B cell (primary cell): ENCODE data around the gene ZDHHC24. TPM values are rescaled to one million over a fixed set of nuclear protein-coding genes. Genes with fewer than 3 reads are reported as not detected.

Experiments used
- ATAC-seq: fragments of 200-7000 bp; cut with Tn5 transposase; one replicate; pipeline ENCODE4 v1.10.0; 2021; ENCODE audit warnings: low read depth, mild to moderate bottlenecking, moderate number of reproducible peaks, moderate library complexity
- CTCF ChIA-PET: fragments of 350-600 bp; sonication (Branson Sonifier 250); formaldehyde crosslinking; loops from one replicate; lab custom pipeline; 2021; ENCODE audit warnings: antibody characterized with exemption, inconsistent platforms; lab: Charles Lee
- POLR2A ChIA-PET: fragments of 350-600 bp; sonication (Branson Sonifier 250); formaldehyde crosslinking; loops from one replicate; lab custom pipeline; 2021; ENCODE audit warnings: antibody characterized with exemption; lab: Charles Lee
- DNase-seq: peaks from one replicate; pipeline ENCODE4 v3.0.0; 2013
- H2AFZ ChIP-seq: 2 replicates; pipeline ENCODE4 v1.6.1; 2012; ENCODE audit warnings: mild to moderate bottlenecking, low read depth, low read length; ENCODE audit not compliant: insufficient read depth, poor library complexity, severe bottlenecking
- H3K27ac ChIP-seq, 2 donors: 1 replicate in 1 of 2; 2 replicates in 1 of 2; pipeline ENCODE4 v1.5.1; 2012 to 2013; ENCODE audit warnings: low read length in 2 of 2, mild to moderate bottlenecking in 2 of 2, moderate library complexity in 1 of 2
- H3K27me3 ChIP-seq, 4 experiments: fragments of 200-600 bp in 1 of 4; sonication (generic) in 1 of 4; replicated peaks in 1 of 4; 1 replicate in 2 of 4; 2 replicates in 2 of 4; pipeline versions ENCODE4 v1.6.1 to v1.7.0; 2013 to 2016; ENCODE audit warnings: low read length in 3 of 4, mild to moderate bottlenecking in 2 of 4, mixed read lengths in 1 of 4, moderate library complexity in 1 of 4; ENCODE audit not compliant: insufficient read depth in 4 of 4, control insufficient read depth in 3 of 4; ENCODE audit errors: control extremely low read depth in 1 of 4
- H3K36me3 ChIP-seq, 2 experiments: replicated peaks in 1 of 2; 1 replicate in 1 of 2; 2 replicates in 1 of 2; pipeline versions ENCODE4 v1.6.1 to v1.7.1; 2013; ENCODE audit warnings: low read length in 1 of 2; ENCODE audit not compliant: insufficient read depth in 2 of 2, control insufficient read depth in 1 of 2; ENCODE audit errors: control extremely low read depth in 1 of 2, extremely low read depth in 1 of 2
- H3K4me1 ChIP-seq, 2 donors: fragments of 200-600 bp in 1 of 2; sonication (generic) in 1 of 2; 1 replicate in 1 of 2; 2 replicates in 1 of 2; pipeline versions ENCODE4 v1.5.1 to v1.6.1; 2013 to 2017; ENCODE audit warnings: low read length in 2 of 2; ENCODE audit not compliant: control insufficient read depth in 2 of 2, insufficient read depth in 2 of 2
- H3K4me2 ChIP-seq: replicated peaks from 2 replicates; pipeline ENCODE3; 2012; ENCODE audit warnings: mild to moderate bottlenecking, low read depth, low read length; ENCODE audit not compliant: poor library complexity, severe bottlenecking
- H3K4me3 ChIP-seq, 5 experiments: fragments of 200-600 bp in 1 of 5; sonication (generic) in 1 of 5; 1 replicate in 3 of 5; 2 replicates in 2 of 5; pipeline versions ENCODE4 v1.5.1 to v1.7.0; 2011 to 2016; ENCODE audit warnings: low read length in 4 of 5, mild to moderate bottlenecking in 4 of 5, low read depth in 2 of 5, control low read depth in 1 of 5, moderate library complexity in 1 of 5; ENCODE audit not compliant: insufficient read depth in 1 of 5; ENCODE audit errors: control extremely low read depth in 1 of 5, extremely low read depth in 1 of 5
- H3K79me2 ChIP-seq: fragments of 200-600 bp; sonication (generic); one replicate; pipeline ENCODE4 v1.6.0; 2016; ENCODE audit warnings: low read length; ENCODE audit not compliant: control insufficient read depth, insufficient read depth
- H3K9ac ChIP-seq: fragments of 200-600 bp; sonication (generic); 2 replicates; pipeline ENCODE4 v1.6.1; 2017; ENCODE audit warnings: mild to moderate bottlenecking, low read length, moderate library complexity
- H3K9me3 ChIP-seq, 3 donors: one replicate each; pipeline versions ENCODE4 v1.6.1 to v1.7.1; 2013; ENCODE audit warnings: low read length in 2 of 3; ENCODE audit not compliant: control insufficient read depth in 2 of 3, insufficient read depth in 1 of 3; ENCODE audit errors: control extremely low read depth in 1 of 3
- H4K20me1 ChIP-seq: 2 replicates; pipeline ENCODE4 v1.6.0; 2012; ENCODE audit warnings: mild to moderate bottlenecking, low read length; ENCODE audit not compliant: insufficient read depth, control insufficient read depth, poor library complexity, severe bottlenecking
- H3K27ac Mint-ChIP-seq: one replicate; pipeline ENCODE4 v1.8.0; 2021; ENCODE audit warnings: mixed read lengths
- H3K27me3 Mint-ChIP-seq: one replicate; pipeline ENCODE4 v1.8.0; 2021; ENCODE audit warnings: mixed read lengths
- H3K4me1 Mint-ChIP-seq: one replicate; pipeline ENCODE4 v1.8.0; 2021; ENCODE audit warnings: mixed read lengths
- H3K4me3 Mint-ChIP-seq: one replicate; pipeline ENCODE4 v1.8.0; 2021; ENCODE audit warnings: mixed read lengths
- H3K9me3 Mint-ChIP-seq: one replicate; pipeline ENCODE4 v1.8.0; 2022; ENCODE audit warnings: mixed read lengths; ENCODE audit not compliant: insufficient read depth
- EZH2 ChIP-seq: IDR thresholded peaks from 2 replicates; pipeline ENCODE4 v1.6.1; 2012; ENCODE audit warnings: borderline replicate concordance, low read depth, mild to moderate bottlenecking, moderate library complexity, low read length; ENCODE audit not compliant: insufficient read depth, poor library complexity, severe bottlenecking
- WGBS: methylation state at CpG from one replicate; pipeline ENCODE4 v1.1.5; 2013; ENCODE audit warnings: missing lambda C conversion rate; ENCODE audit not compliant: insufficient coverage; 5-methylcytosine and 5-hydroxymethylcytosine counted together
- intact Hi-C: fragments of 100-400 bp; cut with micrococcal nuclease; formaldehyde crosslinking; loops from one replicate; pipeline ENCODE4 v1.10.0; 2022
- polyA plus RNA-seq: library from polyadenylated mRNA; depleted of rRNA; stranded (reverse); fragments of >200 nt; gene quantifications from 2 replicates; pipeline ENCODE4 v1.2.3, GENCODE V29; 2012
- total RNA-seq, 2 donors: library from RNA; stranded (reverse); fragments of 120-200 nt in 1 of 2; gene quantifications; 1 replicate in 1 of 2; 2 replicates in 1 of 2; pipeline versions ENCODE4 v1.2.3 to v1.2.4, GENCODE V29; 2013 to 2022
- TF ChIP-seq, protein P1 (sequence below): fragments of 200-600 bp; IDR thresholded peaks from one replicate; pipeline ENCODE4 v1.8.0; 2022; ENCODE audit warnings: antibody characterized with exemption, mild to moderate bottlenecking

The ZDHHC24 gene
- total and polyA plus RNA-seq, 2 donors (not counting 1 experiment from before 2014, with no cell fraction given) = 29.7 to 32.6 TPM

DNA sequence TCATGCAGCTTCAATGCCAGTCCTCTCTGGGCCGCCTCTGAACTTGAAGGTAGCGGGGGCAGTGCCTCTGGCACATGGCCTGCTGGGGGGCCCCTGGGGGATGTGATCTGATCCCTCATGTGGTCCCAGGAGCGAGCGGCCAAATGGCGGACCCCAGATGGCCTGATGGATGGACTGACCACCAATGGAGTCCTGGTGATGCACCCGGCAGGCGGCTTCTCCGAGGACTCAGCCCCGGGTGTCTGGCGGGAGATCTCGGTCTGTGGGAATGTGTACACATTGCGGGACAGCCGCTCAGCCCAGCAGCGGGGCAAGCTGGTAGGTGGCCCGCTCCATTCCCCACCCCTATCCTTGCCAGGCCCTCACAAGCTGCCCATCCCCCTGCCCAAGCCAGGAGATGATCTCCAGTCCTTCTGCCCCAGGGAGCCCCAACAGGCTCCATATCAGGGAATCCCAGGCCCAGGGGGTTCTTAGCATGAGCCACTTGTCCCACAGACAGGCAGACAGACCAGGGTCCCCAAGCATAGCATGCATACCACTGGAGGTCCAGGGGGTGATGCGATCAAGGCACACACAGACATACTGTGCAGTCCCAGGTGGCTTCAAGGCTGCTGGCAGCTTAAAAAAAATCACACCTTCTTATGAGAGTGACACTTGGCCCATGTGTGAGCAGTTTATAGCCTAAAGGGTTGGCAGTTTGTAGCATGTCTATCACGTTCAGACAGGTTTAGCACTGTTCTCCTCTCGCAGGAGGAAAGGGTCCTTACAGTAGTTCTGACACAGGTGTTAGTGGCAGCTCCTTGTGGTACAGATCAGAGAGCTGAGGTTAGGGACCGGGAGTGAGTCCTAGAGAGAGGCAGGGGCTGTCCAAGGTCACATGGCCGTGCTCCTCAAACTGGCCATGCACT is 72.0 kb downstream of the ZDHHC24 start:
- no peak for ATAC-seq
- Mint-ChIP-seq H3K27ac (no peak overlapping the region), H3K27me3 (no peaks in the 10 kb centered on the region), H3K4me1 (peaks cover 3% of the 10 kb centered on the region), H3K9me3 (no peaks in the 10 kb centered on the region), H3K4me3 (no peak overlapping the region)
- ChIA-PET POLR2A (no interaction called here), CTCF (no interaction called here)
- Histone ChIP-seq H3K27me3 (no peaks in the 10 kb centered on the region), H3K36me3 (no peaks in the 10 kb centered on the region), H3K4me2 (no peak overlapping the region), H4K20me1 (no peaks in the 10 kb centered on the region), H3K4me1 (no peaks in the 10 kb centered on the region), H3K9ac (no peak overlapping the region), H3K27ac (no peak overlapping the region), H2AFZ (no peak overlapping the region), H3K4me3 (no peak overlapping the region), H3K79me2 (no peaks in the 10 kb centered on the region), H3K9me3 (no peaks in the 10 kb centered on the region)
- 96% methylated on average over 19 of the region's 20 CpGs for WGBS
- TF ChIP-seq, protein P1, sequence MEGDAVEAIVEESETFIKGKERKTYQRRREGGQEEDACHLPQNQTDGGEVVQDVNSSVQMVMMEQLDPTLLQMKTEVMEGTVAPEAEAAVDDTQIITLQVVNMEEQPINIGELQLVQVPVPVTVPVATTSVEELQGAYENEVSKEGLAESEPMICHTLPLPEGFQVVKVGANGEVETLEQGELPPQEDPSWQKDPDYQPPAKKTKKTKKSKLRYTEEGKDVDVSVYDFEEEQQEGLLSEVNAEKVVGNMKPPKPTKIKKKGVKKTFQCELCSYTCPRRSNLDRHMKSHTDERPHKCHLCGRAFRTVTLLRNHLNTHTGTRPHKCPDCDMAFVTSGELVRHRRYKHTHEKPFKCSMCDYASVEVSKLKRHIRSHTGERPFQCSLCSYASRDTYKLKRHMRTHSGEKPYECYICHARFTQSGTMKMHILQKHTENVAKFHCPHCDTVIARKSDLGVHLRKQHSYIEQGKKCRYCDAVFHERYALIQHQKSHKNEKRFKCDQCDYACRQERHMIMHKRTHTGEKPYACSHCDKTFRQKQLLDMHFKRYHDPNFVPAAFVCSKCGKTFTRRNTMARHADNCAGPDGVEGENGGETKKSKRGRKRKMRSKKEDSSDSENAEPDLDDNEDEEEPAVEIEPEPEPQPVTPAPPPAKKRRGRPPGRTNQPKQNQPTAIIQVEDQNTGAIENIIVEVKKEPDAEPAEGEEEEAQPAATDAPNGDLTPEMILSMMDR = no peak
- TF ChIP-seq EZH2 = no peak
- no peak for DNase-seq
- intact Hi-C loops = no loop called here

GRCh38 chr11:66473167-66473566 is 72.7 kb downstream of the ZDHHC24 start:
- no peak overlapping the region for H3K4me2 ChIP-seq
- H3K4me3 Mint-ChIP-seq = no peak overlapping the region
- no peaks in the 10 kb centered on the region for H3K9me3 Mint-ChIP-seq
- ChIA-PET CTCF (no interaction called here), POLR2A (no interaction called here)
- no peak overlapping the region for H3K27ac ChIP-seq
- no peaks in the 10 kb centered on the region for H3K27me3 Mint-ChIP-seq
- no peak for ATAC-seq
- no peak overlapping the region for H2AFZ ChIP-seq
- no peaks in the 10 kb centered on the region for H3K27me3 ChIP-seq
- peaks cover 0 to under 1% of the 10 kb centered on the region in 2 donors for H3K4me1 ChIP-seq
- H3K9ac ChIP-seq = no peak overlapping the region
- intact Hi-C loops = no loop called here
- no peaks in the 10 kb centered on the region for H3K79me2 ChIP-seq
- no peak for DNase-seq
- H3K27ac Mint-ChIP-seq = no peak overlapping the region
- TF ChIP-seq, protein P1 = no peak
- TF ChIP-seq EZH2 = no peak
- no peaks in the 10 kb centered on the region for H3K36me3 ChIP-seq
- no peaks in the 10 kb centered on the region for H3K9me3 ChIP-seq
- peaks cover 3% of the 10 kb centered on the region for H3K4me1 Mint-ChIP-seq
- over 99% methylated on average over 9 of the region's 11 CpGs for WGBS
- H4K20me1 ChIP-seq = no peaks in the 10 kb centered on the region
- no peak overlapping the region for H3K4me3 ChIP-seq
